PC-9 (cell line): ENCODE measurements around the gene SAMD10.

Experiments used
- CTCF ChIP-seq: fragments of 200-600 bp; sonication (generic); conservative IDR thresholded peaks from 2 replicates; pipeline ENCODE4 v1.6.1; 2017; ENCODE audit warnings: mixed run types, antibody characterized with exemption, mild to moderate bottlenecking, moderate library complexity
- EZH2 ChIP-seq: fragments of 200-600 bp; sonication (generic); IDR thresholded peaks from 2 replicates; pipeline ENCODE4 v1.8.0; 2017; ENCODE audit warnings: antibody characterized with exemption, low read depth

- TF ChIP-seq EZH2 (no peak), CTCF (no peak)
These were observed 55.2 kb downstream of the SAMD10 start for GRCh38 chr20:63924241-63924640.
